NCI-H2196 (cell line): ENCODE results near the gene ABHD3.
"Not testable (repeated sequence)": the region's sequence is repeated elsewhere in the genome, so short reads cannot be mapped to it uniquely, and the experiment has no call there.

ENCODE experiments used
- DNase-seq: peaks from one replicate; lab custom pipeline; 2025; ENCODE audit not compliant: unreplicated experiment; lab: John Stamatoyannopoulos, UW

The ABHD3 gene

GRCh38 chr18:21706386-21706865 lies 1.9 kb upstream of the ABHD3 start:
- DNase-seq: no peak

- DNase-seq: no peak
Observed at GRCh38 chr18:21703241-21703820, 1.2 kb downstream of the ABHD3 start.

GRCh38 chr18:21702602-21703001 lies 2.0 kb downstream of the ABHD3 start:
- no peak for DNase-seq

- DNase-seq: no peak
Observed at GRCh38 chr18:21701621-21702020, 3.0 kb downstream of the ABHD3 start.

GRCh38 chr18:21700528-21701075 lies 4.0 kb downstream of the ABHD3 start:
- no peak for DNase-seq

GRCh38 chr18:21693322-21693721 lies 11.3 kb downstream of the ABHD3 start:
- DNase-seq: no peak

DNA sequence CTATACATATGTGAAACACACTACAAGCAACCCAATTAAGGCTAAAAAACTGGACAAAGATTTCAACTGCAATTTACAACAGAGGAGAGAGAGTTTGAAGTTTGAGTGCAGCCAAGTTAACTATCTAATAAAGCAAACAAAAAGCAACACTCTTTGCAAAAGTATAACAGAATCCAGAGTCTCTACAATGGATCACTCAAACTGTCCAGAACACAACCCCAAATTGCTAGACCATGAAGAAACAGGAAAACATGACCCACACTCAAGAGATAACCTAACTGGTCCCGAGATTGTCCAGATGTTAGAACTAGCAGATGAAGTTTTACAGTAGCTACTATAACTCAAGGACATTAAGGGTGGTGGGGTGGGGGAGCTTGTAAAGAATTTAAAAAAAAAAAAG lies 14.8 kb downstream of the ABHD3 start:
- no peak for DNase-seq

GRCh38 chr18:21686282-21687105 lies 18.1 kb downstream of the ABHD3 start:
- no peak for DNase-seq

- not testable (repeated sequence) for DNase-seq
Observed at GRCh38 chr18:21685556-21685981, 19.0 kb downstream of the ABHD3 start.

DNA sequence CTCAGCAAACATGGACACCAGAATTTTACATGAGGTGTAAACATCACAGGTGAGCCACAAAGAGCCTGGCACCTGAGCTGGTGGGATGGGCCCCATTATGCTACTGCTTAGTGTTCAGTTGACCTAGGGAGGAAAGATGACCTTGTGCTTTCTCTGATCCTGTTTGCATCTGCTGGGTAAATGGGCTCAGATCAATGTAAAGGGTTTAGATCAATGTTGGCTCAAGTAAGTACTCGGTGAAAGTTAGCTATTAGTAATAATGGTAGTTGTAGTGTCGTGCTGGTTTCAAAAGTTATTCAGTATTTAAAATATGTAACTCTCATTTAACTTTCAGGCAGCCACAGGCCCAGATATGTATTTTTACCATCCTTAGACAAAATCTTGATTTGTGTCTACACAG lies 19.8 kb downstream of the ABHD3 start:
- no peak for DNase-seq

- DNase-seq: no peak
Observed at GRCh38 chr18:21682371-21683051, 22.1 kb downstream of the ABHD3 start.

- DNase-seq: no peak
Observed at GRCh38 chr18:21680161-21680560, 24.4 kb downstream of the ABHD3 start.

DNA sequence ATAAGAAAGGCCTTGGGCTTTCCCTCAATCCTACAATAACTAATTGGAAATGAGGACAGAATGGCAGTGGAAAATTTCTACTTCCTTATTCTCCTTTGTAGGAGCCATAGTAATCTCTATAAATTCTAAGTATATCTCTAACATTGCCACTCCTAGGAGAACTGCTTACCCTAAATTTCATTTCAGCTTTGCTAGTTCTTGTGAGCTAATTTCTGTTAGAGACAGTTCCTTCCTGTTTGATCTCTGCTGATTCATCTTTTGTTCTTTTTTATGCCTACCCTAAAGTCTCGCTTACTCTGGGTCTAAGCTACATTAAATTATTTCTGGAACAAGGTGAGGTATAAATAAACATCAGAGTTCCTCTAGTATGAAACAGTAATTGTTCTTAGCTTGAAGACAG lies 25.7 kb downstream of the ABHD3 start:
- no peak for DNase-seq

GRCh38 chr18:21675354-21675753 lies 29.2 kb downstream of the ABHD3 start:
- DNase-seq: peak; percentile 19

- DNase-seq: peak; percentile 73
Observed at GRCh38 chr18:21672521-21673267, 31.9 kb downstream of the ABHD3 start.

GRCh38 chr18:21669736-21670285 lies 34.8 kb downstream of the ABHD3 start:
- peak; percentile 58 for DNase-seq

- no peak for DNase-seq
Observed at GRCh38 chr18:21664069-21664468, 40.5 kb downstream of the ABHD3 start.

DNA sequence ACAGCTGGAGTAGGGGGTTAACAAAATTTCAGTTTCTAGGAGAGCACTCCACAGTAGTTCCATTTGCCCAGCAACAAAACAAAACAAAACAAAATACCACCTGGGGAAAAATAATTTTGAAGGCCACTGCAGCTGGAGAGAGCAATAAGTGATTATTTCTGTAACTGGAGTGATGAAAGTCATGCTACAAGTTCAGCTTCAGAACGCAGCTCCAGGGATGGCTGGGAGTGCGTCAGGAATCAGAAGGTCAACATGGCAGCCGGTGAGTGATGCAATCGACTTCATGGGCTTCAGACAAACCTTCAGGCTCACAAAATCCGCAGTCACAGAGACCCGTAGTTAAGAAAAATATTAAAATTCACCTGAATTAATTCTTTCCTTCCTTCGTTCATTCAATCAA lies 41.0 kb downstream of the ABHD3 start:
- no peak for DNase-seq

- DNase-seq: no peak
Observed at GRCh38 chr18:21662581-21662980, 42.0 kb downstream of the ABHD3 start.

- no peak for DNase-seq
Observed at GRCh38 chr18:21660078-21660477, 44.5 kb downstream of the ABHD3 start.

DNA sequence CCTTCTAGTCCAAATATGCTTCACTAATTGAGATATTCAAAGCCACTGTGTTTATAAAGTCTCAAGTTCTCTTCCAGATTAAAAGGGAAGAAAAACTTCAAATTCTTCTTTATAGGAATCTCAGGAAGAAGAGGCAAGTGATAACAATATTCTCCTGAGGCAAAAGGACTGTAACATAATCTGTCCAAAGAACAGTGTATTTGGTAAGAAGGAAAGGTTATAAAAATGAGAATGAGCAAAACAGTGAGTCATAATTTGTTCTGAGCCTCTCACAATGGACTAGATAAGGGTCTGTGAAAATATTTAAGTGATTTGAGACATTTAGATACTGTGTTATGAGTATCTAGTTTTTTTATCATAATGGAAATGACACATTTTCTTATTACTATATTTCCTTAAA lies 48.2 kb downstream of the ABHD3 start:
- DNase-seq: no peak
